SIG-M5 (cell line): Measurements from ENCODE around the gene TMCO1.
"Not testable (repeated sequence)": the region's sequence is repeated elsewhere in the genome, so short reads cannot be mapped to it uniquely, and the experiment has no call there.

ENCODE experiments used
- DNase-seq: peaks from one replicate; lab custom pipeline; 2025; lab: John Stamatoyannopoulos, UW

TMCO1 gene

DNA sequence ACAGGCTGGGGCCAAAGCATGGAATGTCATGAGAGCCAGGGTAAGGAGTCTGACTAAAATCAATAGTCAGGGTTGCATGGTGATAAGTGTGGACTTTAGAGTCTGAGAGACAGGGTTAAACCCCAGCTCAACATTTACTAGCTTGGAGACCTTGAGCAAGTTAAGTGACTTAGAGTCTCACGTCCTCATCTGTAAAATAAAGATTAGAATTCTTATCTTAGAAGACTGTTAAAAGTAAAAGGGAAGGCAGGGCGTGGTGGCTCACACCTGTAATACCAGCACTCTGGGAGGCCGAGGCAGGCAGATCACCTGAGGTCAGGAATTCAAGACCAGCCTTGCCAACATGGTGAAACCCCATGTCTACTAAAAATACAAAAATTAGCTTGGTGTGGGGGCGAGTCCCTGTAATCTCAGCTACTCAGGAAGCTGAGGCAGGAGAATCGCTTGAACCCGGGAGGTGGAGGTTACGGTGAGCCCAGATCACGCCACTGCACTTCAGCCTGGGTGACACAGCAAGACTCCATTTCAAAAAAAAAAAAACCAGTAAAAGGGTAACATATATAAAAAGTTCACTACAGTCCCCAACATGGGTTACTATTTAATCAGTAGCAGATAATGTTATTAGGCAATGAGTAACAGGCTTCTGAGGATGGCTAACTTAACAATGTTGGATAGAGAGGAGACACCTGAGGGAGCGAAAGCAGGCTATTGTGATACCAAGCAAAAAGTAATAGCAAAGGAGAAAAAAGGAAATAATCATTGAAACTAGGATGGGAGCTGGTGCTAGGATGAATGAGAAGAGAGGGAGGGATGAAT lies 20.8 kb downstream of the TMCO1 start:
- no peak for DNase-seq

DNA sequence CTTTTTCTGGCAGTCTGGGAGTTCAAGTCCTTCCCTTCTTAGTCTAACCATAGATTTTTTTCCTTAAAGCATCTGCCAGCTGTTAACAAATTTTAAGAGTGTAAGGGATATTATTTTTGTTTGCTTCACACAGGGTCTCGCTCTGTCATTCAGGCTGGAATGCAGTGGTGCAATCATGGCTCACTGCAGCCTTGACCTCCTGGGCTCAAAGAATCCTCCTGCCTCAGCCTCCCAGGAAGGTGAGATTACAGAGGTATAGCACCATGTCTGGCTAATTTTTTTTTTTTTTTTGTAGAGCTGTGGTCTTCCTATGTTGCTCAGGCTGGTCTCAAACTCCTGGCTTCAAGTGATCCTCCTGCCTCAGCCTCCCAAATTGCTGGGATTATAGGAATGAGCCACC lies 23.8 kb downstream of the TMCO1 start:
- DNase-seq: not testable (repeated sequence)

DNA sequence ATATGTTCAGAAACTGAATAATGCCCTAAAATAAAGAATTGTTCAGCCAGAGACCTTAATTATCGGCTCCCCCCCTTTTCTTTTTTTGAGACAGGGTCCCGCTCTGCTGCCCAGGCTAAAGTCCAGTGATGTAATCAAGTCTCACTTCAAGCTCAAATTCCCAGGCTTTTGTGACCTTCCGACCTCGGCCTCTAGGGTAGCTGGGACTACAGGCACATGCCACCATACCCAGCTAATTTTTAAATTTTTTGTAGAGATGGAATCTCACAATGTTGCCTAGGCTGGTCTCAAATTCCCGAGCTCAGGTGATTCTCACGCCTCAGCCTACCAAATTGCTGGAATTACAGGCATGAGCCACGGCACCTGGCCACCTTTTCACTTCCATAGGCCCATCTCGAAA lies 26.5 kb downstream of the TMCO1 start:
- DNase-seq: no peak

DNA sequence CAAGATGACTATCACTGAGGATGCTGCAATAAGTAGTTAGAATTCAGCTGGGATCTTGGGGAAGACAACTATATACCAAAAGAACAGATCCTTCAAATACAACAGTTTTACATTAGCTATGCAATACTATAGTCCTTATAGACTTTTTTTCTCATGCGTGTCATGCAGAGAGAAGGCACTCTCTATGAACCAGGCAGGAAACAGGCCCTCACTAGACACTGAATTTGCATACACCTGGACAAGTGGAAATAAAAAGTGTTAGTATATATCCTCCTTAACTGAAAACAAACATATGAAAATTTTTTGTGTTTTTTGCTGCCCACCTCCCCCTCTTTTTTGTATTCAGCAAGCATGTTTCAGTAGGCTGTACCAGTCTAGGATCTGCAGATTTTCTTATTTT lies 29.9 kb downstream of the TMCO1 start:
- DNase-seq: no peak

DNA sequence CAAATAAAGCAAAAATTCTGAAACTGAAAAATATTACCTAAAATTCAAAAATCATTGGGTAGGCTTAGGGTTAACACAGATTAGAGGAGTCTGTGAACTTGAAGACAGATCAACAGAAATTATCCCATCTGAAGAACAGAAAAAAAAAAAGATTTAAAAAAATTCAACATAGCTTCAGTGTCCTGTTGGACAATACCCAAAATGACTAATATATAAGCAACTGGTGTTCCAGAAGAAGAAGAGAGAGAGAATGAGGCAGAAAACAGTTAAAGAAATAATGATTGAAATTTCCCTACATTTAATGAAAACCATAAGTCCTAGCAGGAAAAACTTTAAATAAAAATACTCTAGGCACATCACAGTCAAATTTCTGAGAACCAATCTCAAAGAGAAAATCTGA lies 31.5 kb downstream of the TMCO1 start:
- no peak for DNase-seq

DNA sequence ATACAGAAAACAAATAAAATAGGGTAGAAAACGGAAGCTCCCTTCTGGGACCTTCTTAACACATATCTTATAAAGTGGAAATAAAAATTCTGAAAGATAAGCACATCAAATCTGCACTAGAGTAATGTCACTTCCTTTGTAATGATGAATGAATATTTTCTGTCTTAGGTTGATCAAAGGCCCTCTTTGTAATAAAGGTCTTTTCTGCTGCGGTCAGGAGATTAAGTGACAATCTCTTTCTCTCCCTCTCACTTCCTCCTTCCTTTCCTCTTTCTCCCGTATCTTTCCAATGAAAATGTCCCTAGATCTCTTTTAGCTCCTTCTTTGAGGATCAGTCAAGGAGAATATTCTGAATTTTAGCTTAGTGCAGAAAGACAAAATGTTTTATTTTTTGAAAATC lies 33.8 kb downstream of the TMCO1 start:
- DNase-seq: no peak

DNA sequence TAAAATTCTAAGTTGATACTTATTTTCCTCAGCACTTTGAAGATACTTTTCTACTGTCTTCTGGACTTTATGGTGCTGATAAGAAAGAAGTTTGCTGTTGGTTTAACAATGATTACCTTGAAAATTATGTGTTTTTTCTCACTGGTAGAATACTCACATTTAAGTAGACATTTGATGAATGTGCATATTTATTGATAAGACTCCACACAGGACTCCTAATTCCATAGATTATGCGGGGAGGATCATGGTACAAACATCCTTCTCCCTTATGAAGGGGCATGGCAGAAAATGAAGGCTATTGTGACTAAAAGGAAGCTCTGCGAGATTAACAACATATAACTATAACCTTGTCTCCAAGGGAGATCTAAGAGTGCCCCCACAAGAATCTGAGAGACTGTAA lies 41.8 kb downstream of the TMCO1 start:
- no peak for DNase-seq

DNA sequence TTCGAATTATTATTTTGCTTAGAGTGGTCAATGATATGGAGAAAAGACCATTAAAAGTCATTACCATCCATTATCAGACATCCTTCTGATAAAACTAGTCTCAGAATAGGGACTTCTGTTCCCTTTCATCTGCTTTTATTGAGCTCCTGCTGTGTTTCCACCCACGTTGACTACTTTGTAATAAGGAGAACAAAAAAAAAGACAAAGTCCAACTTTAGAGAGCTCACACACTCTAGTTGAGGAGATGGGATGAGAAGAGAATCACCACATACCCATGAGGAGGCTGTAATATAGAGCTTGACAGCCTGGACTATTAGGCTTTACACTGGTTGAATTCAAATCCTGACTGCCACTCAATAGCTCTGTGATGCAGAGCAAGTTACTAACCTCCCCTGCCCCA lies 42.5 kb downstream of the TMCO1 start:
- no peak for DNase-seq

DNA sequence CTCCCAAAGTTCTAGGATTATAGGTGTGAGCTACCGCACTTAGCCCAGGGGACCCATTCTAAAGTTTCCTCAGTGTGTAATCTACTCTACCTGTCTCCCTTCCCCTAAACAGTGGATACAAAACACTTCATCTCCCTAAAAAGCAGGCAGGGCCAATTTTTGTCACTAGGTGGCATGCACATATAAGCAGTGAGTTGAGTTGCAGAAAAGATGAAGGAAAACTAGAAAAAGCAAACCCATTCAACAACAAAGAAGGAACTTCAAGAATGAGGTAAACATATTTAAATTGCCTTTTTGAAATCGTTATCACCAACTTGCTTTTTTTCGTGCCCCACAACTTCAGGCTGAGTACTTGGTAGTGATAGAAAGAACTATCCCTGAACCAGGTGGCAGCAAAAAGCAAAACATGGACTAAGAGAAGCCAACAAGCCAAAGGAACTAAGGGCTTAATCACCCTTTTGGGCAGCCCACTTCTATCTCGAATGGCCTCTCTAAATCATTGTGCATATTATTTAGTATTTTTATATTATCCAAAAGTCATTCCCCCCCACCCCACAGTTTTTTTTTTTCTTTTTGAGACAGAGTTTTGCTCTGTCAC lies 50.7 kb downstream of the TMCO1 start:
- no peak for DNase-seq

DNA sequence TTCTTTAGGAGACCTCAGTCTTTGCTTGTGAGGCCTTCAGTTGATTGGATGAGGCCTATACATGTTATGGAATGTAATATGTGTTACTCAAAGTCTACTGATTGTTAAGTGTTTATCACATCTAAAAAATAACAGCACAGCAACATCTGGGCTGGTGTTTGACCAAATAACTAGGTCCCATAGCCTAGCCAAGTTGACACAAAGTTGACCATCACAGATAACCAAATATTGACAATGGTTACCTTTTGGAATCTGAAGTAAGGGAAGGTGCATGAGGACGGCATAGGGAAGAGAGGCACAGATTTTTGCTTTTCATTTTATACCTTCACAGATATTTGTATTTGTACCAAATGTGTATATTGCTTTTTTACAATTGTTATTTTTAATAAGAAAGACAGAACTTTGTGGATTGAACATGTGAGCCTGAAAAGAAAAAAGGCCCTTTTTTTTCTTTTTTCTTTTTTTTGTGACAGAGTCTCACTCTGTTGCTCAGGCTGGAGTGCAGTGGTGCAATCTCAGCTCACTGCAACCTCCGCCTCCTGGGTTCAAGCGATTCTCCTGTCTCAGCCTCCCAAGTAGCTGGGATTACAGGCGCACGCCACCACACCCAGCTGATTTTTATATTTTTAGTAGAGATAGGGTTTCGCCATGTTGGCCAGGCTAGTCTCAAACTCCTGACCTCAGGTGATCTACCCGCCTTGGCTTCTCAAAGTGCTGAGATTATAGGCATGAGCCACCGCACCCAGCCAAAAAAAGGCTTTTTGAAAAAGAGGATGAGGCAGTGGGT lies 52.2 kb downstream of the TMCO1 start:
- DNase-seq: not testable (repeated sequence)

DNA sequence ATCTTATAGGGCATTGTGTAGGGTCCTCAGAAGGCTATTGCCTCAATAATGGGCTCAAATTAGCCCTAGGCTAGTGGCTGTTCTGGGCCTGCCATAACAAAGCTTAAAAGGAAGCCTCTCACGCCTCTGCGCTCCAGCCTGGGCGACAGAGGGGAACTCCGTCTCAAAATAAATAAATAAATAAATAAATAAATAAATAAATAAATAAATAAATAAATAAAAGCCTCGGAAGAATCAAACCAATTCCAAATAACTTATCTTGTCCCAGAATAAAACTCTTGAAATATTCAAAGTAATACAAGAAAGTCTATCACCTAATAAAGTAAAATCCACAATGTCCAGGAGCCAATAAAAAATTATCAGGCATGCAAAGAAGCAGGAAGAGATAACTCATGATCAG lies 55.9 kb downstream of the TMCO1 start:
- no peak for DNase-seq

DNA sequence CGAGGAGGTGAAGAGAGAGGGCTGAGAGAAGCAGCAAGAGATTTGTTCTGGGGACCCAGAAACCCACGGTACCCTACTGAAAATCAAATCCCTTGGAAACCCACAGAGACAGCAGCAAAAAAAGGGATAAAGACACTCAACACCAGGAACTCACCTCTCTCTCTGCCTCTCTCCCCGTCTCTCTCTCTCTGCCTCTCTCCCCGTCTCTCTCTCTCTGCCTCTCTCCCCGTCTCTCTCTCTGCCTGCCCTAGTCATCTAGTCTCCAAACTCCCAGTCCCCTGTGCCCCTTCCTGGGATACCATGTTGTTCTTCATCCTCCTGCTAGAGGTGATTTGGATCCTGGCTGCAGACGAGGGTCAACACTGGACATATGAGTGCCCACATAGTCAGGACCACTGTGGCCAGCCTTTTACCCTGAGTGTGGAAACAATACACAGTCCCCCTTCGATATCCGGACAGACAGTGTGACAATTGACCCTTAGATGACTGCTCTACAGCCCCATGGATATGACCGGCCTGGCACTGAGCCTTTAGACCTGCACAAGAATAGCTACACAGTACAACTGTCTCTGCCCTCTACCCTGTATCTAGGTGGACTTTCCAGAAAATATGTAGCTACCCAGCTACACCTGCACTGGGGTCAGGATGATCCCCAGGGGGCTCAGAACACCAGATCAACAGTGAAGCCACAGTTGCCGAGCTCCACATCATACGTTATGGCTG lies 60.5 kb downstream of the TMCO1 start:
- DNase-seq: no peak

DNA sequence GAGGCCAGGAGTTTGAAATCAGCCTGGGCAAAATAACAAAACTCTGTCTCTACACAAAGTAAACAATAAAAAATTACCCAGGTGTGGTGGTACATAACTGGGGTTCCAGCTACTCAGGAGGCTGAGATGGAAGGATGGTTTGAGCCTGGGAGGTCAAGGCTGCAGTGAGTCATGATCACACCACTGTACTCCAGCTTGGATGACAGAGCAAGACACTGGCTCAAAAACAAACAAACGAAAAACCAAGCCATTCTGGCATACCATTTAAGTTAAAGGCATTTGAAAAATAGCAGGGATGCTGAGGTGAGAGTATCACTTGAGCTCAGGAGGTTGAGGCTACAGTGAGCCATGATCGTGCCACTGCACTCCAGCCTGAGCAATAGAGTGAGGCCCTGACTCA lies 65.0 kb downstream of the TMCO1 start:
- no peak for DNase-seq

DNA sequence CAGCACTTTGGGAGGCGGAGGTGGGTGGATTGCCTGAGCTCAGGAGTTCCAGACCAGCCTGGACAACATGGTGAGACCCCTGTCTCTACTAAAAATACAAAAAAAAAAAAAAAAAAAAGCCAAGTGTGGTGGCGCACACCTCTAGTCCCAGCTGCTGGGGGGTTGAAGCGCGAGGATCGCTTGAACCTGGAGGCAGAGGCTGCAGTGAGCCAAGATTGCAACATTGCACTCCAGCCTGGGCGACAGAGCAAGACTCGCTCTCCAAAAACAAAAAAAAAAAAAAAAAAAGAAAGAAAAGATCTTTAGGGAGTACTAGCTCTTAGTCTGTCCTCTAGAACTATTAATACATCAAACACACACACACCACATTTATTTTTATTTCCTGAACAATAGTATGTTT lies 66.7 kb downstream of the TMCO1 start:
- not testable (repeated sequence) for DNase-seq

DNA sequence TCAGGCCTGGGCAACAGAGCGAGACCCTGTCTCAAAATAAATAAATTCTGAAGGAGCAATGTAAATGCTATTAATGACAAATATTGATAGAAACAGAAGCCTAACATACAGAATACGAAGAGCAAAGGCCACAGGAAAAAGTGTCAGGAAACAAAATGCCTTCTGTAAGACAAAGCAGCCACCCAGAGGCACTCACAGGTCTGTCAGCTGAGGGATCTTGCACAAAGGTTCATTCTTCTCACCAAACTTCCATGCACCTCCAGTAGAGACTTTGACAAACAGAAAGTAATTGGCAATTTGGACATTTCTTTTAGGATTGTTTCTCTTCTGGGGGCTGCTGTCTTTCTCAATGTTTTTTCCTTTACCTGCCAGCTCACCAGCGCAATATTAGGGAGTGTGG lies 69.1 kb downstream of the TMCO1 start:
- DNase-seq: no peak

DNA sequence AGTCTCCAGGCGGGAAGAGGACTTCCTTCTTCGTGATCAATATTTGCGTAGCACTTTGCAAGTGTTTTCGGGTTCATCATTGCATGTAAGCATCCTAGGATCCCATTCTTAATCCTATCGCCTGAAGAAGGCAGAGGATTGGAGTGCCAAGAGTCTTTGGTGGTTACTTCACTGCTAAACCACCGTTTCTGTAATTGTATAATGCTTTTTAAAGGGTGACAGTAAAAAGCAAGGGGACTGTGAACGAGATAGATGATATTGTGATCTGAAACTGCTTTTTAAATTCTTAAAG lies 70.0 kb downstream of the TMCO1 start:
- no peak for DNase-seq

DNA sequence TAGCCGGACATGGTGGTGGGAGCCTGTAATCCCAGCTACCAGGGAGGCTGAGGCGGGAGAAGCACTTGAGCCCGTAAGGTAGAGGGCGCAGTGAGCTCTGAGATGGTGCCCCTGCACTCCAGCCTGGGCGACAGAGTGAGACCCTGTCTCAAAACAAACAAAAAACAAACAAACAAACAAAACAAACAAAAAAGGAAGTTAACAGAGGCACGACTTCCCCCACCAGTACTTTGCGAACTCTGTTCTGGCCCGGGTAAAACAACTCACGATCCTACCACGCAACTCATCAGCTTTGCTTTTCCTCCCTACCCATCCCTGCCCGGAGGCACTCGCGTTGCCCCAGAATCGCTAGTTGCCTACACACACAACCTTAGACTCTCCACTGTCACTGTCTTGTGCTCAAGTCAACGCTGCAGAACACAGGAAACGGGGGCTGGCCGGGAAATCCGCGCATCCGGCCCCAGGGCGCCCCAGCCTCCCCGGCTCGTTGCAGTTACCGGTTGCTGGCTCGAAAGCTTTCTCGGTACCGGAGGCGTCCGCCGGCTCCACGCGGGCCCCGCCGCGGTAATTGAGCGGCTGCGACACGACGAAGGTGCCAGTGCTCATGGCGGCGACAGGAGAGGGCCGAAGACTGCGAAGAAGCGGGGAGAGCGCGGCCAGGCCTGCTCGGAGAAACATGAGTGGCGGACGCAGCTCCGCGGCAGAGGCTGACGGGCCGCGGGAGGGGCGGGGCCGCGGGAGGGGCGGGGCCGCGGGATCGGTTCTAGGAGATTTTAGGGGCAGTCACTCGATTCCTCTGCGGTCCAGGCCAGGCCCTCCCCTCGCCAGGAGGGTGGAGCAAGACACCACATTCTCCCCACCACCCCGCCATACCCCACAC lies 70.5 kb downstream of the TMCO1 start, which contains the start of gene ALDH9A1:
ALDH9A1 (minus strand) TSS at position 682 of the 880 bp plus-strand sequence; CDS start at position 678, 4 bp downstream.
- DNase-seq: peak; percentile 93

DNA sequence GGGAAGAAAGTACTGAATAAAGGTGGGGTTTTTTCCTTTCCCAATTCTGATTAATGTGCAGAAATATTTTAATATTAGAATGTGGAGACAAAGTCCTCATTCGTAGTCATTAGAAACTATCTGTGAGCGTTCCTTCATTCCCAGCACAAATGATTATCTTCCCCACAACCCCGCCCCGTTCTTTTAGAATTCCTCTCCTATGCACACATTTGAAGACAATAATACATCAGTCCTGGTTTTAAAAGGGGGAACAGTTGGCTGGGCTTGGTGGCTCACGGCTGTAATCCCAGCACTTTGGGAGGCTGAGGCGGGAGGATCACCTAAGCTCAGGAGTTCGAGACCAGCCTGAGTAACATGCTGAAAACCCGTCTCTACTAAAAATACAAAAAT lies 71.2 kb downstream of the TMCO1 start:
- no peak for DNase-seq

DNA sequence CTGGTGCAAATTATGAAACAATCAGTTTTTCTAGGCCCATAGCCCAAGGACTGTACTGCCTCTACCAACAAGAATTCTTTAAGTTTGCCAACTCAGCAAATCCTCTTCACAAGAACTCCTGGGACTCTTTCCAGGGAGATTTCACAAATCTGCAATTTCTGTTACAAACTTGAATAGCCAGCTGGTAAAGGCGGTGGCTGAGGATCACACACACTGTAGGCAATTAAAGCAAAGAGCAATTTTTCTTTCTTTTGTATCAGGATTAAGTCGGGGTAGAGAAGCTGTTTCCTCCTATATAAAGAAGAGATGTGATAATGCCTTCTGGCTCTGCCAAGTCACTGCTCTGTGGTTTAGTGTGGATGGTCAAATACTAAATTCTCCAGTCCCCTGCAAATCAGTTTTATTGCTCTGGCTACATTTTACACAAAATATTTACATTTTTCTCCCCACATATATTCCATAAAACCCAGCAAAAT lies 72.0 kb downstream of the TMCO1 start:
- DNase-seq: no peak

DNA sequence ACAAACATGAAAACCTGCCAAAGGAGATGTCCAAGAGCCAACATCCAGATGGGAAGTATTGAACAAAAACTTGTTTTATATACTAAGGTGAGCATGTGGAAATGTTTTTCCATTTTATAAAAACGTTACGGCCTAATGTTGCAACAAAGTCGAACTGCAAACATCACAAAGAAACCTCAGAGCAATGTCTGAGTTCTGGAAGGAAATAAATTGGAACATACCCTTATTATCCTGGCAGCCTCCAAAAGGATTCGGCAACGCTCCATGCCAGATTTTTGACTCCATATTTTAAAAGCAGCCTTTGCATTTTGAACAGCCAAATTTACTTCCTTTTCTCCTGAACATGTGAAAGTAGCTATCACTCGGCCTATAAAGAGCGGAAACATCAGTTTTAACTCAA lies 73.6 kb downstream of the TMCO1 start:
- no peak for DNase-seq

DNA sequence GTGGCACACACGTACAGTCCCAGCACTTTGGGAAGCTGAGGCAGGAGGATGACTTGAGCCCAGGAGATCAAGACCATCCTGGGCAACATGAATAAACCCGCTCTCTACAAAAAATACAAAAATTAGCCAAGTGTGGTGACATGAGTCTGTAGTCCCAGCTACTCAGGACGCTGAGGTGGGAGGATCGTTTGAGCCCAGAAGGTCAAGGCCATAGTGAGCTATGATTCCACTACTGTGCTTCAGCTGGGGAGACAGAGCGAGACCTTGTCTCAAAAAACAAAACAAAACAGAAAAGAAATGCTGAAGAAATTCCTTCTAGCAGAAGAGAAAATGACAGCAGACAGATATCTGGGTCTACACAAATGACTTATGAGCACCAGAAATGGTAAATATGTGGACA lies 80.6 kb downstream of the TMCO1 start:
- no peak for DNase-seq
